HUES48 (cell line): ENCODE results near the gene CSPG4.

Source experiments
- H3K27ac ChIP-seq: one replicate; pipeline ENCODE4 v1.7.0; 2013; ENCODE audit warnings: low read depth, low read length, inconsistent platforms
- H3K27me3 ChIP-seq: 2 replicates; pipeline ENCODE4 v1.6.1; 2013; ENCODE audit warnings: mild to moderate bottlenecking, low read length; ENCODE audit not compliant: control insufficient read depth, insufficient read depth
- H3K36me3 ChIP-seq: 2 replicates; pipeline ENCODE4 v1.6.1; 2013; ENCODE audit warnings: low read length; ENCODE audit not compliant: control insufficient read depth, insufficient read depth
- H3K4me1 ChIP-seq: 2 replicates; pipeline ENCODE4 v1.6.1; 2013; ENCODE audit warnings: mild to moderate bottlenecking, low read length; ENCODE audit not compliant: control insufficient read depth, insufficient read depth
- H3K4me3 ChIP-seq: 2 replicates; pipeline ENCODE4 v1.5.1; 2013; ENCODE audit warnings: mild to moderate bottlenecking, low read depth, low read length
- H3K9ac ChIP-seq: 2 replicates; pipeline ENCODE4 v1.6.1; 2013; ENCODE audit warnings: mild to moderate bottlenecking, low read depth, low read length, moderate library complexity
- H3K9me3 ChIP-seq: 2 replicates; pipeline ENCODE4 v1.6.1; 2013; ENCODE audit warnings: low read length; ENCODE audit not compliant: control insufficient read depth, insufficient read depth

Gene CSPG4

GRCh38 chr15:75669879-75670212 lies 42.8 kb downstream of the CSPG4 start:
- no peaks in the 10 kb centered on the region for H3K9me3 ChIP-seq
- H3K36me3 ChIP-seq, result no peaks in the 10 kb centered on the region
- H3K9ac ChIP-seq, result no peak overlapping the region
- peaks cover 13% of the 10 kb centered on the region for H3K4me1 ChIP-seq
- H3K27me3 ChIP-seq, result no peaks in the 10 kb centered on the region
- H3K27ac ChIP-seq, result no peak overlapping the region
- no peak overlapping the region for H3K4me3 ChIP-seq

GRCh38 chr15:75669191-75669878 lies 43.3 kb downstream of the CSPG4 start:
- no peak overlapping the region for H3K27ac ChIP-seq
- H3K36me3 ChIP-seq, result no peaks in the 10 kb centered on the region
- no peak overlapping the region for H3K9ac ChIP-seq
- peaks cover 13% of the 10 kb centered on the region for H3K4me1 ChIP-seq
- H3K27me3 ChIP-seq, result no peaks in the 10 kb centered on the region
- H3K9me3 ChIP-seq, result no peaks in the 10 kb centered on the region
- no peak overlapping the region for H3K4me3 ChIP-seq

- Histone ChIP-seq H3K4me3 (no peak overlapping the region), H3K36me3 (no peaks in the 10 kb centered on the region), H3K27ac (no peak overlapping the region), H3K9me3 (no peaks in the 10 kb centered on the region), H3K4me1 (no peaks in the 10 kb centered on the region), H3K27me3 (no peaks in the 10 kb centered on the region), H3K9ac (no peak overlapping the region)
Measured at GRCh38 chr15:75666823-75667501, 45.7 kb downstream of the CSPG4 start.

- no peak overlapping the region for H3K27ac ChIP-seq
- H3K27me3 ChIP-seq, result no peaks in the 10 kb centered on the region
- H3K9me3 ChIP-seq, result no peaks in the 10 kb centered on the region
- H3K36me3 ChIP-seq, result peaks cover 6% of the 10 kb centered on the region
- H3K9ac ChIP-seq, result no peak overlapping the region
- no peak overlapping the region for H3K4me3 ChIP-seq
- peaks cover 3% of the 10 kb centered on the region; the same call in 1 of the 2 replicates for H3K4me1 ChIP-seq
Measured at GRCh38 chr15:75663931-75664421, 48.7 kb downstream of the CSPG4 start.

- Histone ChIP-seq H3K36me3 (peaks cover 6% of the 10 kb centered on the region), H3K27me3 (no peaks in the 10 kb centered on the region), H3K4me1 (peaks cover 3% of the 10 kb centered on the region; the same call in 1 of the 2 replicates), H3K9ac (no peak overlapping the region), H3K27ac (no peak overlapping the region), H3K4me3 (no peak overlapping the region), H3K9me3 (no peaks in the 10 kb centered on the region)
Measured at GRCh38 chr15:75662823-75663519, 49.7 kb downstream of the CSPG4 start.

GRCh38 chr15:75661756-75662140 lies 50.9 kb downstream of the CSPG4 start:
- no peak overlapping the region for H3K9ac ChIP-seq

GRCh38 chr15:75661100-75661755 lies 51.4 kb downstream of the CSPG4 start:
- Histone ChIP-seq H3K4me1 (peaks cover 3% of the 10 kb centered on the region; the same call in 1 of the 2 replicates), H3K9me3 (no peaks in the 10 kb centered on the region), H3K4me3 (no peak overlapping the region), H3K36me3 (peaks cover 13% of the 10 kb centered on the region), H3K27ac (peak overlapping the region; percentile 1), H3K9ac (no peak overlapping the region; the same call in 1 of the 2 replicates), H3K27me3 (no peaks in the 10 kb centered on the region)

More at GRCh38 chr15:75661756-75662140, 50.9 kb downstream of the CSPG4 start:
- no peaks in the 10 kb centered on the region for H3K27me3 ChIP-seq
- no peaks in the 10 kb centered on the region for H3K9me3 ChIP-seq
- peaks cover 3% of the 10 kb centered on the region; the same call in 1 of the 2 replicates for H3K4me1 ChIP-seq
- no peak overlapping the region for H3K4me3 ChIP-seq
- peaks cover 13% of the 10 kb centered on the region for H3K36me3 ChIP-seq
- H3K27ac ChIP-seq, result no peak overlapping the region

GRCh38 chr15:75659928-75660645 lies 52.6 kb downstream of the CSPG4 start:
- Histone ChIP-seq H3K9ac (no peak overlapping the region), H3K9me3 (no peaks in the 10 kb centered on the region), H3K27me3 (no peaks in the 10 kb centered on the region), H3K36me3 (peaks cover 13% of the 10 kb centered on the region), H3K27ac (no peak overlapping the region), H3K4me1 (peaks cover 3% of the 10 kb centered on the region; the same call in 1 of the 2 replicates), H3K4me3 (no peak overlapping the region)

- no peak overlapping the region for H3K27ac ChIP-seq
- peaks cover 13% of the 10 kb centered on the region for H3K36me3 ChIP-seq
- no peak overlapping the region for H3K4me3 ChIP-seq
- no peak overlapping the region for H3K9ac ChIP-seq
- no peaks in the 10 kb centered on the region for H3K27me3 ChIP-seq
- peaks cover 3% of the 10 kb centered on the region; the same call in 1 of the 2 replicates for H3K4me1 ChIP-seq
- H3K9me3 ChIP-seq, result no peaks in the 10 kb centered on the region
Measured at GRCh38 chr15:75659141-75659771, 53.4 kb downstream of the CSPG4 start.

- H3K36me3 ChIP-seq, result peaks cover 13% of the 10 kb centered on the region
- no peak overlapping the region for H3K4me3 ChIP-seq
- no peaks in the 10 kb centered on the region for H3K27me3 ChIP-seq
- no peak overlapping the region for H3K27ac ChIP-seq
- no peaks in the 10 kb centered on the region for H3K9me3 ChIP-seq
- H3K9ac ChIP-seq, result no peak overlapping the region
- H3K4me1 ChIP-seq, result peaks cover 4% of the 10 kb centered on the region
Measured at GRCh38 chr15:75656813-75657212, 55.8 kb downstream of the CSPG4 start.
